Transverse colon (tissue), 4 donors: Measurements from ENCODE around the gene LPCAT3.

Experiments used
- EP300 ChIP-seq: sonication (generic); formaldehyde crosslinking; IDR thresholded peaks from one replicate; pipeline ENCODE4 v1.6.1; 2017; ENCODE audit warnings: antibody characterized with exemption, low read depth
- POLR2A ChIP-seq: fragments of 450-650 bp; IDR thresholded peaks from one replicate; pipeline ENCODE4 v1.6.1; 2016; ENCODE audit warnings: antibody characterized with exemption, mild to moderate bottlenecking, moderate library complexity
- POLR2AphosphoS5 ChIP-seq, 3 donors: sonication (generic); formaldehyde crosslinking; IDR thresholded peaks; one replicate each; pipeline ENCODE4 v1.6.1; 2016; ENCODE audit warnings: antibody characterized with exemption in 3 of 3
- TF ChIP-seq, protein P1 (sequence below), 5 experiments: fragments of 200-600 bp in 3 of 5; fragments of 450-650 bp in 2 of 5; sonication (generic) in 3 of 5; IDR thresholded peaks; 1 replicate in 2 of 5; 2 replicates in 3 of 5; pipeline ENCODE4 v1.5.1; 2016 to 2017; ENCODE audit warnings: antibody characterized with exemption in 5 of 5, inconsistent platforms in 3 of 5, mild to moderate bottlenecking in 2 of 5, moderate library complexity in 1 of 5

DNA sequence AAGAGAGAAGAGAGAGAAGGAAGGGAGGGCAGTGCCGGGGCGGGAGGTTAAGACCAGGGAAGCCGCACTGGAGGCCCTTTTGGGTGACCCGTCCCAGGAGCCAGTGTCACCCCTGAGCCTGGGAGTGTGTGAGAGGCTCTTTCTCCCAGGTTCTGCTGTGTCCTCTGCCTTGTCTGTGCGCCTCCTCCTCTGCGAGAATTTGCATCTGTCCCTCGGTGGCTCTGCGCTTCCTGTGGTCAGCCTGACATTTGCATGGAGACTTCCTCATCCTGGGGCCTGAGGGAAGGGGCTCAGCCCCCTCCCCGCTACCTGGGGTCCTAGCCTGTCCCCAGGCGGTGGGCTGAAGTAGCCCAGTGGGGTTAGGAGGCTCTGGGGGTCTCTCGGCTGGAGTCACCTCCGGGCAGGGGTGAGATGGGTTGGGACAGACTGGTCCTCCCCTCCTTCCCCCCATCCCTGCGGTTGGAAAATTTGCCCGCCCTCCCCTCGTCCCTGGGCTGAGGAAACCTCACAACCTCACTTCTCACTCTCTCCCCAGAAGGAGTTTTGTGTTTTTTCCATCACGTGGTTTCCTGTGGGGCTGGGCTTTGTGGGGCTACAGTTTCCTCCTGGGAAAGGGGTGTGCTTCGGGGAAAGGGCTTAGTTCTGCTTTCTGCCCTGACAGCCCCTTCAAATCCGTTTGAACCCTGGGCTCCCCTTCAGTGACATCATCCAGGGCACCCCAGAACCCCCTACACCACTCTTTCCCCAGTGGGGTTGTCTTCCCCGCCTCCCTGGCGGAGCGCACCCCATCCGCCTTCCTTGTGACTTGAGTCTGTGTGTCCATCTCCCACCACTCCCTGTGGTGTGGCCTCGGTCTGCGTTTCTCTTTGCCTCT lies 64.6 kb downstream of the LPCAT3 start:
- TF ChIP-seq, protein P1, sequence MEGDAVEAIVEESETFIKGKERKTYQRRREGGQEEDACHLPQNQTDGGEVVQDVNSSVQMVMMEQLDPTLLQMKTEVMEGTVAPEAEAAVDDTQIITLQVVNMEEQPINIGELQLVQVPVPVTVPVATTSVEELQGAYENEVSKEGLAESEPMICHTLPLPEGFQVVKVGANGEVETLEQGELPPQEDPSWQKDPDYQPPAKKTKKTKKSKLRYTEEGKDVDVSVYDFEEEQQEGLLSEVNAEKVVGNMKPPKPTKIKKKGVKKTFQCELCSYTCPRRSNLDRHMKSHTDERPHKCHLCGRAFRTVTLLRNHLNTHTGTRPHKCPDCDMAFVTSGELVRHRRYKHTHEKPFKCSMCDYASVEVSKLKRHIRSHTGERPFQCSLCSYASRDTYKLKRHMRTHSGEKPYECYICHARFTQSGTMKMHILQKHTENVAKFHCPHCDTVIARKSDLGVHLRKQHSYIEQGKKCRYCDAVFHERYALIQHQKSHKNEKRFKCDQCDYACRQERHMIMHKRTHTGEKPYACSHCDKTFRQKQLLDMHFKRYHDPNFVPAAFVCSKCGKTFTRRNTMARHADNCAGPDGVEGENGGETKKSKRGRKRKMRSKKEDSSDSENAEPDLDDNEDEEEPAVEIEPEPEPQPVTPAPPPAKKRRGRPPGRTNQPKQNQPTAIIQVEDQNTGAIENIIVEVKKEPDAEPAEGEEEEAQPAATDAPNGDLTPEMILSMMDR (IDR thresholded peaks at IDR 0.05): no peak
- TF ChIP-seq POLR2A (peak; percentile 51), POLR2AphosphoS5 (IDR thresholded peaks at IDR 0.05) (peak; percentile 13 to 75 (median 31)), EP300 (no peak)
